CD4-positive, alpha-beta T cell (primary cell): ENCODE results near the gene SRD5A1. TPM values are rescaled to one million over a fixed set of nuclear protein-coding genes. Genes with fewer than 3 reads are reported as not detected.

Experiments
- ATAC-seq: fragments of 200-7000 bp; cut with Tn5 transposase; one replicate; pipeline ENCODE4 v1.10.0; 2022; ENCODE audit warnings: mild to moderate bottlenecking; ENCODE audit not compliant: poor library complexity
- CTCF ChIA-PET: fragments of 350-600 bp; sonication (Branson Sonifier 250); formaldehyde crosslinking; loops from one replicate; lab custom pipeline; 2021; ENCODE audit warnings: antibody characterized with exemption, inconsistent platforms; lab: Charles Lee
- POLR2A ChIA-PET: fragments of 350-600 bp; sonication (Branson Sonifier 250); formaldehyde crosslinking; loops from one replicate; lab custom pipeline; 2021; ENCODE audit warnings: antibody characterized with exemption, inconsistent platforms; lab: Charles Lee
- DNase-seq, 14 experiments: peaks; one replicate each; pipeline ENCODE4 v3.0.0-alpha.2; 2013 to 2020; ENCODE audit warnings: mixed read lengths in 2 of 14
- H3K27ac ChIP-seq, 2 donors: one replicate each; pipeline versions ENCODE4 v1.5.1 to v1.7.0; 2013; ENCODE audit warnings: low read length in 2 of 2, low read depth in 1 of 2, mild to moderate bottlenecking in 1 of 2
- H3K27me3 ChIP-seq, 2 experiments: 1 replicate in 1 of 2; 2 replicates in 1 of 2; pipeline versions ENCODE4 v1.6.1 to v1.7.0; 2013; ENCODE audit warnings: low read length in 2 of 2, control low read depth in 1 of 2, mild to moderate bottlenecking in 1 of 2, moderate library complexity in 1 of 2; ENCODE audit not compliant: insufficient read depth in 2 of 2, control insufficient read depth in 1 of 2
- H3K36me3 ChIP-seq: one replicate; pipeline ENCODE4 v1.6.1; 2013; ENCODE audit warnings: low read length, control low read depth; ENCODE audit not compliant: insufficient read depth
- H3K4me1 ChIP-seq: one replicate; pipeline ENCODE4 v1.6.1; 2013; ENCODE audit warnings: low read length, control low read depth; ENCODE audit not compliant: insufficient read depth
- H3K4me3 ChIP-seq: one replicate; pipeline ENCODE4 v1.5.1; 2013; ENCODE audit warnings: mild to moderate bottlenecking, low read length, moderate library complexity
- H3K9me3 ChIP-seq, 2 experiments: 1 replicate in 1 of 2; 2 replicates in 1 of 2; pipeline versions ENCODE4 v1.6.1 to v1.7.0; 2013; ENCODE audit warnings: low read length in 2 of 2, mild to moderate bottlenecking in 2 of 2, control low read depth in 1 of 2, moderate library complexity in 1 of 2; ENCODE audit not compliant: control insufficient read depth in 1 of 2, insufficient read depth in 1 of 2
- H3K27ac Mint-ChIP-seq: one replicate; pipeline ENCODE4 v1.8.0; 2020; ENCODE audit warnings: mixed read lengths
- H3K27me3 Mint-ChIP-seq: one replicate; pipeline ENCODE4 v1.8.0; 2021; ENCODE audit warnings: mixed read lengths
- H3K36me3 Mint-ChIP-seq: one replicate; pipeline ENCODE4 v1.8.0; 2021; ENCODE audit warnings: low read depth, mixed read lengths
- H3K4me1 Mint-ChIP-seq: one replicate; pipeline ENCODE4 v1.8.0; 2021; ENCODE audit warnings: low read depth, mixed read lengths
- H3K4me3 Mint-ChIP-seq: one replicate; pipeline ENCODE4 v1.8.0; 2020; ENCODE audit warnings: mild to moderate bottlenecking, mixed read lengths
- H3K9me3 Mint-ChIP-seq: one replicate; pipeline ENCODE4 v1.8.0; 2020; ENCODE audit warnings: mixed read lengths
- intact Hi-C, 2 experiments: fragments of 100-400 bp; cut with DNase I in 1 of 2; cut with micrococcal nuclease in 1 of 2; formaldehyde crosslinking; loops; one replicate each; pipeline versions ENCODE4 v1.15.1 to v1.9.0; 2023 to 2025; cut with DNase I, micrococcal nuclease
- total RNA-seq, 174 experiments: library from RNA in 2 of 174; stranded (reverse) in 2 of 174; gene quantifications; one replicate each; pipeline ENCODE4 v1.2.3 and lab custom pipeline; 2021 to 2026
- TF ChIP-seq, protein P1 (sequence below): fragments of 200-600 bp; IDR thresholded peaks from one replicate; pipeline ENCODE4 v1.8.0; 2022; ENCODE audit warnings: antibody characterized with exemption, mild to moderate bottlenecking

SRD5A1 gene
- total RNA-seq, 2 experiments from 2014 or later: 2.3 to 3.0 TPM

DNA sequence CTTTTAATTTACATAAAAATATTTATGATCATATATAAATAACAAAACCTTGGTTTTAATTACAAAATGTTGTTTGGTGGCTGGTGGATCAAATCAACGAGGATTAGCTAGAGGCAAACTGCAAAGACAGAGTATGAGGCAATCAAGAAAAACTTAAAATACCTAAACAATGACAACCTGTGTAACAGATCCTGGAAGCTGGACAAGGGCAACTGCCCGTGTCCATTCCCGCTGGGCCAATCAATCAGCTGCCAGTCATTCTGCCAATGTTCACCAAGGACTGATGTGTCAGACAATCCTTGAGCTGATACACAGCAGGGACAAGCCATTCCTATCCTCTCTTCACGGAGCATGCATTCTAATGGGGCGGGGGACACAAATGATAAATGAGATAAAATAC, 76.8 kb downstream of the SRD5A1 start:
- Histone ChIP-seq H3K9me3 (no peaks in the 10 kb centered on the region), H3K27me3 (no peaks in the 10 kb centered on the region), H3K27ac (no peak overlapping the region), H3K36me3 (no peaks in the 10 kb centered on the region), H3K4me3 (no peak overlapping the region), H3K4me1 (peaks cover 8% of the 10 kb centered on the region)
- no peaks in the 10 kb centered on the region for H3K9me3 Mint-ChIP-seq
- ChIA-PET CTCF (no interaction called here), POLR2A (no interaction called here)
- peak overlapping the region; percentile 17 for H3K4me3 Mint-ChIP-seq
- intact Hi-C loops: loop anchor here in 1 of 2 experiments (5.0 to 10.0 kb wide), 2 partner anchors 1162 to 1215 kb away; no protein-coding TSS in a partner anchor
- DNase-seq: no peak
- H3K4me1 Mint-ChIP-seq: peaks cover 13% of the 10 kb centered on the region
- peaks cover 10% of the 10 kb centered on the region for H3K36me3 Mint-ChIP-seq
- TF ChIP-seq, protein P1, sequence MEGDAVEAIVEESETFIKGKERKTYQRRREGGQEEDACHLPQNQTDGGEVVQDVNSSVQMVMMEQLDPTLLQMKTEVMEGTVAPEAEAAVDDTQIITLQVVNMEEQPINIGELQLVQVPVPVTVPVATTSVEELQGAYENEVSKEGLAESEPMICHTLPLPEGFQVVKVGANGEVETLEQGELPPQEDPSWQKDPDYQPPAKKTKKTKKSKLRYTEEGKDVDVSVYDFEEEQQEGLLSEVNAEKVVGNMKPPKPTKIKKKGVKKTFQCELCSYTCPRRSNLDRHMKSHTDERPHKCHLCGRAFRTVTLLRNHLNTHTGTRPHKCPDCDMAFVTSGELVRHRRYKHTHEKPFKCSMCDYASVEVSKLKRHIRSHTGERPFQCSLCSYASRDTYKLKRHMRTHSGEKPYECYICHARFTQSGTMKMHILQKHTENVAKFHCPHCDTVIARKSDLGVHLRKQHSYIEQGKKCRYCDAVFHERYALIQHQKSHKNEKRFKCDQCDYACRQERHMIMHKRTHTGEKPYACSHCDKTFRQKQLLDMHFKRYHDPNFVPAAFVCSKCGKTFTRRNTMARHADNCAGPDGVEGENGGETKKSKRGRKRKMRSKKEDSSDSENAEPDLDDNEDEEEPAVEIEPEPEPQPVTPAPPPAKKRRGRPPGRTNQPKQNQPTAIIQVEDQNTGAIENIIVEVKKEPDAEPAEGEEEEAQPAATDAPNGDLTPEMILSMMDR: no peak
- no peak overlapping the region for H3K27ac Mint-ChIP-seq
- H3K27me3 Mint-ChIP-seq: no peaks in the 10 kb centered on the region
- no peak for ATAC-seq

DNA sequence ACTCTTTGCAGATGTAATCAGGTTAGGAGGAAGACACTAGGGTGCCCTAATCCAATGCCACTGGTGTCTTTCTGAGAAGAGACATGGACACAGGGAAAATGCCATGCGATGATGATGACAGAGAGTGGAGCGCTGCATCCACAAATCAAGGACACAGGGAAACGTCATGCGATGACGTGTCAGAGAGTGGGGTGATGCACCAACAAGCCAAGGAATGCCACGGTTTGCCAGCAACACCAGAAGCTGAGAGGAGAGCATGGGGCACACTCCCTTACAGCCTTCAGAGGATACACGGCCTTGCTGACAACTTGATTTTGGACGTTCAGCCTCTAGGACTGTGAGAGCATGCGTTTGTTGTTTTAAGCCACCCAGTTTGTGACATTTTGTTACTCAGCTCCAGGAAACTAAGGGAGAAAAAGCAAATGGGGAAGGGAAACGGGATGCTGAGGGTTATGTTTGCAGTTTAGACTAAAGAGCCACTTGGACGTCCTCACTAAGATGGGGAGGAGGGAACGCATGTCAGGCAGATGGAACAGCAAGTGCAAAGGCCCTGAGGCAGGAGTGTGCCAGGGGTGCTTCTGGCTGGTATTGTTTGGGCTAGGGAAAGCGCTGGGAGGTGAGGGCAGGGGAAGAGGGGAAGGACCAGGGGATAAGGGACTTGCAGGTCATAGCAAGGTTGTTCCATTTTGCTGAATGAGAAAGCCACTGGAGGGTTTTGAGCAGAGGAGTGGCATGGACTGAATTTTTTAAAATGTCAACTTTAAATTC, 77.5 kb downstream of the SRD5A1 start:
- peak overlapping the region; percentile 78 for H3K27ac Mint-ChIP-seq
- no peak overlapping the region for H3K27ac ChIP-seq
- no peaks in the 10 kb centered on the region for H3K36me3 ChIP-seq
- TF ChIP-seq, protein P1: no peak
- H3K4me3 Mint-ChIP-seq: peak overlapping the region; percentile 95
- H3K27me3 ChIP-seq: no peaks in the 10 kb centered on the region
- no peak for ATAC-seq
- H3K9me3 ChIP-seq: no peaks in the 10 kb centered on the region
- DNase-seq: no peak
- peaks cover 20% of the 10 kb centered on the region for H3K4me1 Mint-ChIP-seq
- H3K9me3 Mint-ChIP-seq: no peaks in the 10 kb centered on the region
- H3K4me3 ChIP-seq: no peak overlapping the region
- peaks cover 17% of the 10 kb centered on the region for H3K36me3 Mint-ChIP-seq
- H3K4me1 ChIP-seq: peaks cover 14% of the 10 kb centered on the region
- H3K27me3 Mint-ChIP-seq: no peaks in the 10 kb centered on the region
- CTCF ChIA-PET: interaction anchor here (1.2 to 1.7 kb wide), 2 partner anchors 35 to 78 kb away, joined by 5 read pairs; partner anchors contain the start of genes NSUN2 and SRD5A1
- POLR2A ChIA-PET: interaction anchor here (2.8 kb wide), 1 partner anchor 78 kb away, joined by 32 read pairs; the partner anchor contains the start of genes NSUN2 and SRD5A1
- intact Hi-C loops: loop anchor here in 1 of 2 experiments (5.0 to 10.0 kb wide), 2 partner anchors 1162 to 1216 kb away; no protein-coding TSS in a partner anchor

DNA sequence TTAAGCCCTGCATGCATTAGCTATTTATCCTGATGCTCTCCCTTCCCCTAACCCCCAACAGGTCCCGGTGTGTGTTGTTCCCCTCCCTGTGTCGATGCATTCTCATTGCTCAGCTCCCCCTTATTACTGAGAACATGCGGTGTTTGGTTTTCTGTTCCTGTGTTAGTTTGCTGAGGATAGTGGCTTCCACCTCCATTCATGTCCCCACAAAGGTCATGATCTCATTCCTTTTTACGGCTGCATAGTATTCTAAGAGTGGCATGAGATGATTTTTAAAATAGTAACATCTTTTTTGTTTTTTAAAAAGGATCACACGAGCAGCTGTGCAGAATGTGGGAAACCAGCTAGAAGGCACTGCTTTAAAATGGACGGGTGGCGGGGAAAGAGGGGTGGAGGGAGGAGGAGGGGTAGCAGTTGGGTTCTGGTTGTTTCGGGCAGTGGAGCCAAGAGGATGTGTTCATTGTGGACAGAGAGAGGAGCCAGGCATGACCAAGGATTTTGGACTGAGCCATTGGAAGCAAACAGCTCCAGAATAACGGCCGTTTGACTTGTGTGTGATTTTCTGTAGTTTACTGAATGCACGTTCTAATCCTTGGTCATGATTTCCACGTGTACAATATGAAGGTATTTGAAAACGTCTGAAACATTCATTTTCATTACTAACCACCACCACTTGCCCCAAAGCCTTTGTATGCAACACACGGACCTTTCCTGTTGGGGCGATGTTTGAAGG, 78.3 kb downstream of the SRD5A1 start:
- Mint-ChIP-seq H3K36me3 (peaks cover 20% of the 10 kb centered on the region), H3K4me3 (peak overlapping the region; percentile 95), H3K4me1 (peaks cover 28% of the 10 kb centered on the region), H3K27me3 (no peaks in the 10 kb centered on the region), H3K27ac (peak overlapping the region; percentile 78), H3K9me3 (no peaks in the 10 kb centered on the region)
- Histone ChIP-seq H3K4me1 (peaks cover 23% of the 10 kb centered on the region), H3K27me3 (no peaks in the 10 kb centered on the region), H3K27ac (peak overlapping the region in 1 of 2 donors; percentile 72), H3K4me3 (peak overlapping the region; percentile 91), H3K9me3 (no peaks in the 10 kb centered on the region), H3K36me3 (no peaks in the 10 kb centered on the region)
- ChIA-PET POLR2A (interaction anchor here (1.0 to 2.8 kb wide), 2 partner anchors 18 to 79 kb away, joined by 3 to 32 read pairs; partner anchors contain the start of genes NSUN2 and SRD5A1), CTCF (interaction anchor here (0.7 to 1.7 kb wide), 3 partner anchors 34 to 84 kb away, joined by 3 to 5 read pairs (median 5); partner anchors contain the start of genes NSUN2 and SRD5A1)
- no peak for DNase-seq
- TF ChIP-seq, protein P1: no peak
- intact Hi-C loops: loop anchor here in 1 of 2 experiments (5.0 to 10.0 kb wide), 2 partner anchors 1161 to 1217 kb away; no protein-coding TSS in a partner anchor
- ATAC-seq: no peak
